ENCODE data around the gene CCR6. TPM values are rescaled to one million over a fixed set of nuclear protein-coding genes. Genes with fewer than 3 reads are reported as not detected.

Gene CCR6
- total RNA-seq, 2 donors from 2014 or later = 0.49 to 0.53 TPM

GRCh38 chr6:167157414-167157813, 34.5 kb downstream of the CCR6 start:
- no peak for DNase-seq
- Histone ChIP-seq H3K4me1 (no peaks in the 10 kb centered on the region), H3K4me3 (no peak overlapping the region), H3K9ac (ENCODE audit: low read depth in 2 of 2, low read length in 2 of 2) (no peak overlapping the region), H3K36me3 (no peaks in the 10 kb centered on the region), H3K27me3 (no peaks in the 10 kb centered on the region), H3K27ac (no peak overlapping the region), H3K9me3 (no peaks in the 10 kb centered on the region)
- no peak for TF ChIP-seq CTCF (IDR thresholded peaks at IDR 0.05)
- intact Hi-C loops (cut with DNase I) = no loop called here

DNA sequence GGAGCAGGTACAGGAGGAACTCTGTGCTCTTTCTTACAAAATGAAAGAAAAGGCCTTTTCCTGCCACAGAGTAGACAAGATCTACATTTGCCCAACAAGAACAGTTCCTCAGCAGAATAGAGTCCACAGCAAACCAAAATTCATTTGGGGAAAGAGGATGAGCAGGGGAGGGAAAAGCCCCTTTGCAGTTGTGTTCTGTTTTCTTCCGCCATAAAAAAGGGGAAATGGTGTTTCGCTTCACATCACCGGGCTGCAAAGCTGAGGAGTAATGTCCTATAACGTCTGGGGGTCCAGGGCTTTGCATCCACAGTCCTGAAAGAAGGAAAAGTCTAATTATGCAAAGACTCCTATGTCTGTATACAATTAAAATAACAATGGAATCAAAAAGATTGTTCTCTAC, 35.0 kb downstream of the CCR6 start, which contains the start of gene GPR31:
TSS of gene GPR31 (minus strand) at position 118 of the 400 bp plus-strand sequence. CDS start 149 bp downstream, outside the sequence.
- no peak within 1 kb of the TSS for H3K9ac ChIP-seq (ENCODE audit: low read depth in 2 of 2, low read length in 2 of 2)
- intact Hi-C loops (cut with DNase I) = no loop called here
- H3K4me3 ChIP-seq = no peak within 1 kb of the TSS
- H3K9me3 ChIP-seq = no peaks in the 10 kb centered on the region
- H3K4me1 ChIP-seq = no peaks in the 10 kb centered on the region
- H3K27me3 ChIP-seq = no peaks in the 10 kb centered on the region
- no peaks in the 10 kb centered on the region for H3K36me3 ChIP-seq
- no peak for DNase-seq
- H3K27ac ChIP-seq = no peak within 1 kb of the TSS
- no peak for TF ChIP-seq CTCF (IDR thresholded peaks at IDR 0.05)

GRCh38 chr6:167161851-167162467, 39.1 kb downstream of the CCR6 start:
- no peak overlapping the region for H3K9ac ChIP-seq (ENCODE audit: low read depth in 2 of 2, low read length in 2 of 2)
- TF ChIP-seq CTCF (IDR thresholded peaks at IDR 0.05) = no peak
- no peaks in the 10 kb centered on the region for H3K36me3 ChIP-seq
- no peaks in the 10 kb centered on the region for H3K9me3 ChIP-seq
- no peak overlapping the region for H3K27ac ChIP-seq
- DNase-seq = no peak
- intact Hi-C loops (cut with DNase I) = no loop called here
- no peaks in the 10 kb centered on the region for H3K27me3 ChIP-seq
- H3K4me1 ChIP-seq = no peaks in the 10 kb centered on the region
- H3K4me3 ChIP-seq = no peak overlapping the region

GRCh38 chr6:167162591-167162990, 39.7 kb downstream of the CCR6 start:
- no peak overlapping the region for H3K9ac ChIP-seq (ENCODE audit: low read depth in 2 of 2, low read length in 2 of 2)
- no peaks in the 10 kb centered on the region for H3K27me3 ChIP-seq
- no peak for DNase-seq
- H3K9me3 ChIP-seq = no peaks in the 10 kb centered on the region
- H3K36me3 ChIP-seq = no peaks in the 10 kb centered on the region
- intact Hi-C loops (cut with DNase I) = no loop called here
- no peaks in the 10 kb centered on the region for H3K4me1 ChIP-seq
- H3K4me3 ChIP-seq = no peak overlapping the region
- no peak for TF ChIP-seq CTCF (IDR thresholded peaks at IDR 0.05)
- H3K27ac ChIP-seq = no peak overlapping the region

- Histone ChIP-seq H3K4me1 (no peaks in the 10 kb centered on the region), H3K9me3 (no peaks in the 10 kb centered on the region), H3K27ac (no peak overlapping the region), H3K27me3 (no peaks in the 10 kb centered on the region), H3K36me3 (no peaks in the 10 kb centered on the region), H3K9ac (ENCODE audit: low read depth in 2 of 2, low read length in 2 of 2) (no peak overlapping the region), H3K4me3 (no peak overlapping the region)
- no peak for TF ChIP-seq CTCF (IDR thresholded peaks at IDR 0.05)
- intact Hi-C loops (cut with DNase I) = no loop called here
- DNase-seq = no peak
These were observed 40.6 kb downstream of the CCR6 start for GRCh38 chr6:167163476-167164011.
